HCT116 (cell line): ENCODE results near the gene NAV3.

Experiments
- CTCF ChIP-seq, 3 experiments: fragments of 200-600 bp in 1 of 3; sonication (generic) in 1 of 3; IDR thresholded peaks in 2 of 3; conservative IDR thresholded peaks in 1 of 3; 2 replicates each; pipeline ENCODE4 v1.5.1; 2012 to 2017; ENCODE audit warnings: low read depth in 2 of 3, low read length in 2 of 3, antibody characterized with exemption in 1 of 3, borderline replicate concordance in 1 of 3, control low read depth in 1 of 3, mild to moderate bottlenecking in 1 of 3, mixed read lengths in 1 of 3, mixed run types in 1 of 3, moderate library complexity in 1 of 3; ENCODE audit not compliant: insufficient read depth in 1 of 3
- EZH2phosphoT487 ChIP-seq: fragments of 200-600 bp; IDR thresholded peaks from 2 replicates; pipeline ENCODE4 v1.6.1; 2018; ENCODE audit warnings: antibody characterized with exemption, borderline replicate concordance
- POLR2AphosphoS5 ChIP-seq: IDR thresholded peaks from 2 replicates; pipeline ENCODE4 v1.6.1; 2011; ENCODE audit warnings: mild to moderate bottlenecking, low read depth, low read length, moderate library complexity

- TF ChIP-seq CTCF (IDR thresholded peaks at IDR 0.05 in 2 of 3, conservative IDR thresholded peaks at IDR 0.05 in 1 of 3; ENCODE audit: borderline replicate concordance in 1 of 3, insufficient read depth in 1 of 3, low read depth in 2 of 3, low read length in 2 of 3) (no peak), POLR2AphosphoS5 (no peak), EZH2phosphoT487 (no peak)
Measured at GRCh38 chr12:78034025-78034424, 203.3 kb downstream of the NAV3 start.
